NT2/D1 (cell line): Measurements from ENCODE around the gene TMEM252.

Experiments used
- SUZ12 ChIP-seq: IDR thresholded peaks from 2 replicates; pipeline ENCODE4 v1.6.1; 2011; ENCODE audit not compliant: insufficient read length, insufficient read depth; ENCODE audit errors: extremely low read depth
- YY1 ChIP-seq: IDR thresholded peaks from 2 replicates; pipeline ENCODE4 v1.6.1; 2011; ENCODE audit not compliant: insufficient read length, insufficient read depth

GRCh38 chr9:68530618-68531017 is 10.1 kb downstream of the TMEM252 start:
- no peak for TF ChIP-seq SUZ12
- TF ChIP-seq YY1 = no peak
